Measurements from ENCODE around the gene LUC7L2. TPM values are rescaled to one million over a fixed set of nuclear protein-coding genes. Genes with fewer than 3 reads are reported as not detected.

LUC7L2 gene
- total and polyA plus RNA-seq, 2 of the 8 experiments (the other 6 are each of a cell fraction or from before 2014, with no cell fraction given) = 22.9 to 67.8 TPM

DNA sequence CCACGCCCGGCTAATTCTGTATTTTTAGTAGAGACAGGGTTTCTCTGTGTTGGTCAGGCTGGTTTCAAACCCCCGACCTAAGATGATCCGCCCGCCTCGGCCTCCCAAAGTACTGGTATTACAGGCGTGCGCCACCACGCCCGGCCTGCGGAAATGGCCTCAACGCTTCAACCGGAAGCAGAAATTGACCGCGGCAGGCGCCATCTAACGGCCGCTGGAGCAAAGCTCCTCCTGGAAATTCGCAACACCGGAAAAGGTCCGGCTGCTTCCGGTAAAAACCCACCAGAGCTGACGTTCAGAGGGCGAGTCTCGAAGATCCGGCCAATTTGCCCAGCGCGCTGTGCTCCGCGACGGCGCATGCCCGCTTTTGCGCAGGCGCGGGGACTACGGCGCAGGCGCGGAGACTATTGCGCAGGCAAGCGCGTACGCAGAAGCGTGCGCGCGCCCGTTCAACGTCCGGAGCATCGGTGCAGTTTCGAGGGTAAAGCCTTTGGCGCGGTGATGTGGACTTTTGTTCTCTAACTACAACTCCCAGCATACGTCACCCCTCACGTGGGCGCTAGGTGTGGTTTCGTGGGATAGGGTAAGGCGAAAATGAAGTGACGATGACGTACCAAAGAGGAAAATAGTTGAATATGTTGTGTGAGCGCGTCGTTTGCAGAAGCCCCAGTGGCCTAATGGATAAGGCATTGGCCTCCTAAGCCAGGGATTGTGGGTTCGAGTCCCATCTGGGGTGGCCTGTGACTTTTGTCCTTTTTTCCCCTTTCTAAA is 19.5 kb upstream of the LUC7L2 start (continued):
- TF ChIP-seq POLR2AphosphoS5 (IDR thresholded peaks at IDR 0.05; ENCODE audit: low read depth, low read length) (peak; percentile 92), USF2 (IDR thresholded peaks at IDR 0.05; ENCODE audit: low read length) (peak; percentile 93), TBP (IDR thresholded peaks at IDR 0.05; ENCODE audit: low read depth, low read length) (peak; percentile 99), RXRA (IDR thresholded peaks at IDR 0.05; ENCODE audit: insufficient read depth, low read depth, low read length) (no peak), TAF7 (optimal IDR thresholded peaks at IDR 0.05; ENCODE audit: borderline replicate concordance, low read depth, low read length) (peak; percentile 34), SP1 (IDR thresholded peaks at IDR 0.05; ENCODE audit: low read depth, low read length) (peak; percentile 38; the same call in 1 of the 2 replicates), BRCA1 (IDR thresholded peaks at IDR 0.05; ENCODE audit: low read depth, low read length) (no peak), SP2 (IDR thresholded peaks at IDR 0.05; ENCODE audit: low read length) (no peak), KDM1A (IDR thresholded peaks at IDR 0.05; ENCODE audit: borderline replicate concordance, low read length) (peak; percentile 89), TEAD4 (IDR thresholded peaks at IDR 0.05; ENCODE audit: low read depth, low read length) (peak; percentile 64; the same call in 1 of the 2 replicates), MAX (IDR thresholded peaks at IDR 0.05) (peak; percentile 32; the same call in 1 of the 2 replicates), TCF12 (IDR thresholded peaks at IDR 0.05; ENCODE audit: low read depth, low read length) (peak; percentile 39; the same call in 1 of the 2 replicates), EZH2 (IDR thresholded peaks at IDR 0.05; ENCODE audit: low read depth, low read length, severe bottlenecking) (no peak), E2F6 (IDR thresholded peaks at IDR 0.05) (0 out of 2 replicates have a peak, but pooled peaks have one; percentile 55), CTBP2 (IDR thresholded peaks at IDR 0.05; ENCODE audit: borderline replicate concordance, insufficient read depth, insufficient read length, low read length) (no peak), POLR2A (IDR thresholded peaks at IDR 0.05; ENCODE audit: control extremely low read depth in 1 of 2, low read depth in 2 of 2, low read length in 2 of 2) (peak in 1 of 2 experiments; percentile 65; a peak in 1 of 3 replicates), PHF8 (conservative IDR thresholded peaks at IDR 0.05; ENCODE audit: low read depth, low read length) (no peak; the same call in 1 of the 2 replicates)
- TF ChIP-seq, protein P1, sequence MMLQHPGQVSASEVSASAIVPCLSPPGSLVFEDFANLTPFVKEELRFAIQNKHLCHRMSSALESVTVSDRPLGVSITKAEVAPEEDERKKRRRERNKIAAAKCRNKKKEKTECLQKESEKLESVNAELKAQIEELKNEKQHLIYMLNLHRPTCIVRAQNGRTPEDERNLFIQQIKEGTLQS (IDR thresholded peaks at IDR 0.05; ENCODE audit: insufficient read depth, low read depth, low read length) = peak; percentile 85
- TF ChIP-seq, protein P2, sequence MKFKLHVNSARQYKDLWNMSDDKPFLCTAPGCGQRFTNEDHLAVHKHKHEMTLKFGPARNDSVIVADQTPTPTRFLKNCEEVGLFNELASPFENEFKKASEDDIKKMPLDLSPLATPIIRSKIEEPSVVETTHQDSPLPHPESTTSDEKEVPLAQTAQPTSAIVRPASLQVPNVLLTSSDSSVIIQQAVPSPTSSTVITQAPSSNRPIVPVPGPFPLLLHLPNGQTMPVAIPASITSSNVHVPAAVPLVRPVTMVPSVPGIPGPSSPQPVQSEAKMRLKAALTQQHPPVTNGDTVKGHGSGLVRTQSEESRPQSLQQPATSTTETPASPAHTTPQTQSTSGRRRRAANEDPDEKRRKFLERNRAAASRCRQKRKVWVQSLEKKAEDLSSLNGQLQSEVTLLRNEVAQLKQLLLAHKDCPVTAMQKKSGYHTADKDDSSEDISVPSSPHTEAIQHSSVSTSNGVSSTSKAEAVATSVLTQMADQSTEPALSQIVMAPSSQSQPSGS (IDR thresholded peaks at IDR 0.05; ENCODE audit: low read length) = peak; percentile 99

All from H1 (cell line).